Vagina (tissue), 2 donors: ENCODE measurements around the gene PAX1. TPM values are rescaled to one million over a fixed set of nuclear protein-coding genes. Genes with fewer than 3 reads are reported as not detected.

ENCODE experiments used
- DNase-seq, 2 donors: peaks; one replicate each; pipeline ENCODE4 v3.0.0-alpha.2; 2017; ENCODE audit errors: extremely low spot score in 2 of 2
- H3K27ac ChIP-seq: fragments of 200-600 bp; sonication (generic); one replicate; pipeline ENCODE4 v1.5.1; 2019
- H3K27me3 ChIP-seq: fragments of 200-600 bp; sonication (generic); one replicate; pipeline ENCODE4 v1.5.1; 2019
- H3K36me3 ChIP-seq, 2 donors: fragments of 200-600 bp; sonication (generic); one replicate each; pipeline ENCODE4 v1.5.1; 2017 to 2019
- H3K4me1 ChIP-seq: fragments of 200-600 bp; sonication (generic); one replicate; pipeline ENCODE4 v1.5.1; 2019
- H3K4me3 ChIP-seq, 2 donors: fragments of 200-600 bp; sonication (generic); 1 replicate in 1 of 2; 2 replicates in 1 of 2; pipeline ENCODE4 v1.5.1; 2016 to 2019
- H3K9me3 ChIP-seq: fragments of 200-600 bp; sonication (generic); one replicate; pipeline ENCODE4 v1.5.1; 2019
- CTCF ChIP-seq, 3 experiments: fragments of 450-650 bp in 2 of 3; fragments of 200-600 bp in 1 of 3; sonication (generic) in 1 of 3; IDR thresholded peaks; one replicate each; pipeline ENCODE4 v1.5.1; 2017 to 2019; ENCODE audit warnings: antibody characterized with exemption in 3 of 3, mild to moderate bottlenecking in 2 of 3, moderate library complexity in 2 of 3
- POLR2A ChIP-seq, 2 donors: fragments of 450-650 bp; IDR thresholded peaks; one replicate each; pipeline ENCODE4 v1.6.1; 2017; ENCODE audit warnings: antibody characterized with exemption in 2 of 2, mild to moderate bottlenecking in 2 of 2, moderate library complexity in 2 of 2
- POLR2AphosphoS5 ChIP-seq, 2 donors: sonication (generic); formaldehyde crosslinking; IDR thresholded peaks; one replicate each; pipeline ENCODE4 v1.9.0; 2017; ENCODE audit warnings: antibody characterized with exemption in 2 of 2, mild to moderate bottlenecking in 2 of 2, low read depth in 1 of 2; ENCODE audit not compliant: insufficient read depth in 1 of 2
- intact Hi-C: fragments of 100-400 bp; cut with DNase I; formaldehyde crosslinking; loops from one replicate; pipeline ENCODE4 v1.15.1; 2023
- total RNA-seq: library from RNA; depleted of rRNA; stranded (reverse); fragments of >200 nt; gene quantifications from one replicate; pipeline ENCODE4 v1.2.3, GENCODE V29; 2016

Gene PAX1
- total RNA-seq, 1 donor from 2014 or later, result not detected

GRCh38 chr20:21714297-21715192, 9.1 kb downstream of the PAX1 start:
- intact Hi-C loops, result no loop called here
- peak in 1 of 2 donors; percentile 92 for DNase-seq
- H3K36me3 ChIP-seq, result no peaks in the 10 kb centered on the region
- TF ChIP-seq CTCF (IDR thresholded peaks at IDR 0.05), result no peak
- TF ChIP-seq POLR2A (IDR thresholded peaks at IDR 0.05), result no peak
- TF ChIP-seq POLR2AphosphoS5 (IDR thresholded peaks at IDR 0.05; ENCODE audit: insufficient read depth in 1 of 2, low read depth in 1 of 2), result no peak
- H3K4me3 ChIP-seq, result no peak overlapping the region
- no peaks in the 10 kb centered on the region for H3K27me3 ChIP-seq
- no peaks in the 10 kb centered on the region for H3K4me1 ChIP-seq
- no peak overlapping the region for H3K27ac ChIP-seq
- H3K9me3 ChIP-seq, result no peaks in the 10 kb centered on the region

GRCh38 chr20:21715193-21715881, 9.9 kb downstream of the PAX1 start:
- TF ChIP-seq POLR2A (IDR thresholded peaks at IDR 0.05) (no peak), CTCF (IDR thresholded peaks at IDR 0.05) (no peak), POLR2AphosphoS5 (IDR thresholded peaks at IDR 0.05; ENCODE audit: insufficient read depth in 1 of 2, low read depth in 1 of 2) (no peak)
- Histone ChIP-seq H3K9me3 (no peaks in the 10 kb centered on the region), H3K27me3 (no peaks in the 10 kb centered on the region), H3K36me3 (no peaks in the 10 kb centered on the region), H3K27ac (no peak overlapping the region), H3K4me1 (no peaks in the 10 kb centered on the region), H3K4me3 (no peak overlapping the region)
- intact Hi-C loops, result no loop called here
- DNase-seq, result no peak

- no peak overlapping the region for H3K4me3 ChIP-seq
- H3K9me3 ChIP-seq, result no peaks in the 10 kb centered on the region
- intact Hi-C loops, result no loop called here
- no peaks in the 10 kb centered on the region for H3K27me3 ChIP-seq
- no peak overlapping the region for H3K27ac ChIP-seq
- DNase-seq, result no peak
- no peaks in the 10 kb centered on the region for H3K4me1 ChIP-seq
- TF ChIP-seq POLR2AphosphoS5 (IDR thresholded peaks at IDR 0.05; ENCODE audit: insufficient read depth in 1 of 2, low read depth in 1 of 2), result no peak
- TF ChIP-seq CTCF (IDR thresholded peaks at IDR 0.05), result peak; percentile 17 to 37 (median 27)
- TF ChIP-seq POLR2A (IDR thresholded peaks at IDR 0.05), result no peak
- no peaks in the 10 kb centered on the region for H3K36me3 ChIP-seq
These were observed 14.2 kb downstream of the PAX1 start for GRCh38 chr20:21719592-21720214.

GRCh38 chr20:21725892-21726291, 20.4 kb downstream of the PAX1 start:
- H3K27ac ChIP-seq, result no peak overlapping the region
- H3K9me3 ChIP-seq, result no peaks in the 10 kb centered on the region
- H3K27me3 ChIP-seq, result no peaks in the 10 kb centered on the region
- TF ChIP-seq POLR2AphosphoS5 (IDR thresholded peaks at IDR 0.05; ENCODE audit: insufficient read depth in 1 of 2, low read depth in 1 of 2), result no peak
- no peak for TF ChIP-seq CTCF (IDR thresholded peaks at IDR 0.05)
- no peak for TF ChIP-seq POLR2A (IDR thresholded peaks at IDR 0.05)
- no peaks in the 10 kb centered on the region for H3K36me3 ChIP-seq
- no peak overlapping the region for H3K4me3 ChIP-seq
- intact Hi-C loops, result no loop called here
- DNase-seq, result no peak
- no peaks in the 10 kb centered on the region for H3K4me1 ChIP-seq
